KMS-11 (cell line): ENCODE results near the gene DIS3.

Source experiments
- H2AFZ ChIP-seq: fragments of 200-600 bp; sonication (generic); 2 replicates; pipeline ENCODE4 v1.6.1; 2016; ENCODE audit warnings: antibody characterized with exemption, mixed run types, low read depth
- H3K27ac ChIP-seq: fragments of 200-600 bp; sonication (generic); 2 replicates; pipeline ENCODE4 v1.6.1; 2016; ENCODE audit warnings: mild to moderate bottlenecking, mixed run types
- H3K27me3 ChIP-seq: fragments of 200-600 bp; sonication (generic); 2 replicates; pipeline ENCODE4 v1.6.1; 2017; ENCODE audit warnings: mild to moderate bottlenecking, low read depth, mixed run types, moderate library complexity; ENCODE audit not compliant: insufficient read depth
- H3K36me3 ChIP-seq: fragments of 200-600 bp; sonication (generic); 2 replicates; pipeline ENCODE4 v1.6.1; 2017; ENCODE audit warnings: mild to moderate bottlenecking, mixed run types; ENCODE audit not compliant: insufficient read depth
- H3K4me1 ChIP-seq: fragments of 200-600 bp; sonication (generic); 2 replicates; pipeline ENCODE4 v1.6.1; 2016; ENCODE audit warnings: mild to moderate bottlenecking, low read depth, mixed run types; ENCODE audit not compliant: poor library complexity, severe bottlenecking
- H3K4me2 ChIP-seq: fragments of 200-600 bp; sonication (generic); 2 replicates; pipeline ENCODE4 v1.7.0; 2016; ENCODE audit warnings: mild to moderate bottlenecking, mixed run types
- H3K4me3 ChIP-seq: fragments of 200-600 bp; sonication (generic); IDR thresholded peaks from 2 replicates; pipeline ENCODE4 v1.6.1; 2017; ENCODE audit warnings: low read depth, low read length, mixed read lengths; ENCODE audit not compliant: insufficient read depth
- H3K79me2 ChIP-seq: fragments of 200-600 bp; sonication (generic); 2 replicates; pipeline ENCODE4 v1.6.1; 2016; ENCODE audit warnings: low read depth, mixed run types; ENCODE audit not compliant: insufficient read depth
- H3K9ac ChIP-seq: fragments of 200-600 bp; sonication (generic); 2 replicates; pipeline ENCODE4 v1.6.1; 2016; ENCODE audit warnings: mild to moderate bottlenecking, mixed run types
- H4K20me1 ChIP-seq: fragments of 200-600 bp; sonication (generic); 2 replicates; pipeline ENCODE4 v1.6.1; 2016; ENCODE audit warnings: mild to moderate bottlenecking, mixed run types; ENCODE audit not compliant: insufficient read depth
- CTCF ChIP-seq: fragments of 200-600 bp; sonication (generic); conservative IDR thresholded peaks from 2 replicates; pipeline ENCODE4 v1.6.1; 2017; ENCODE audit warnings: low read depth, mild to moderate bottlenecking, antibody characterized with exemption, low read length, moderate library complexity, mixed read lengths

Gene DIS3

GRCh38 chr13:72774019-72774418 is 7.7 kb downstream of the DIS3 start:
- H3K27ac ChIP-seq = no peak overlapping the region
- peaks cover under 1% of the 10 kb centered on the region; the same call in 1 of the 2 replicates for H3K79me2 ChIP-seq
- no peak overlapping the region for H3K4me2 ChIP-seq
- H3K36me3 ChIP-seq = no peaks in the 10 kb centered on the region
- H3K4me1 ChIP-seq = no peaks in the 10 kb centered on the region
- TF ChIP-seq CTCF = no peak
- H4K20me1 ChIP-seq = no peaks in the 10 kb centered on the region
- no peak overlapping the region for H3K9ac ChIP-seq
- H3K4me3 ChIP-seq = no peak overlapping the region
- H3K27me3 ChIP-seq = no peaks in the 10 kb centered on the region
- no peak overlapping the region for H2AFZ ChIP-seq

- H3K36me3 ChIP-seq = no peaks in the 10 kb centered on the region
- no peak for TF ChIP-seq CTCF
These were observed 18.3 kb downstream of the DIS3 start for GRCh38 chr13:72763411-72763810.

GRCh38 chr13:72760189-72760588 is 21.5 kb downstream of the DIS3 start:
- Histone ChIP-seq H3K36me3 (no peaks in the 10 kb centered on the region), H2AFZ (no peak overlapping the region), H3K79me2 (no peaks in the 10 kb centered on the region), H3K4me1 (no peaks in the 10 kb centered on the region), H3K27ac (no peak overlapping the region), H3K4me3 (no peak overlapping the region), H3K9ac (no peak overlapping the region), H4K20me1 (no peaks in the 10 kb centered on the region), H3K4me2 (no peak overlapping the region), H3K27me3 (no peaks in the 10 kb centered on the region)
- TF ChIP-seq CTCF = no peak

More at GRCh38 chr13:72763411-72763810, 18.3 kb downstream of the DIS3 start:
- no peaks in the 10 kb centered on the region for H3K4me1 ChIP-seq
- no peak overlapping the region for H3K4me3 ChIP-seq
- H4K20me1 ChIP-seq = no peaks in the 10 kb centered on the region
- H3K79me2 ChIP-seq = no peaks in the 10 kb centered on the region
- no peak overlapping the region for H3K9ac ChIP-seq
- H3K27me3 ChIP-seq = no peaks in the 10 kb centered on the region
- H2AFZ ChIP-seq = no peak overlapping the region
- H3K27ac ChIP-seq = no peak overlapping the region
- H3K4me2 ChIP-seq = no peak overlapping the region

- H3K36me3 ChIP-seq = no peaks in the 10 kb centered on the region
These were observed 23.7 kb downstream of the DIS3 start for GRCh38 chr13:72757792-72758535.

More at GRCh38 chr13:72757792-72758535, 23.7 kb downstream of the DIS3 start:
- H4K20me1 ChIP-seq = no peaks in the 10 kb centered on the region
- no peaks in the 10 kb centered on the region for H3K4me1 ChIP-seq
- H3K79me2 ChIP-seq = no peaks in the 10 kb centered on the region
- no peak overlapping the region for H3K9ac ChIP-seq
- H3K27ac ChIP-seq = no peak overlapping the region
- no peak overlapping the region for H2AFZ ChIP-seq
- no peak overlapping the region for H3K4me2 ChIP-seq
- H3K4me3 ChIP-seq = no peak overlapping the region
- no peak for TF ChIP-seq CTCF
- no peaks in the 10 kb centered on the region for H3K27me3 ChIP-seq
